IMR-90 (cell line): Measurements from ENCODE around the gene ACVRL1. TPM values are rescaled to one million over a fixed set of nuclear protein-coding genes. Genes with fewer than 3 reads are reported as not detected.
A peak's percentile ranks its signal among the peaks of the same experiment; 100 is the strongest.

Source experiments
- ATAC-seq: fragments of 200-7000 bp; cut with Tn5 transposase; 2 replicates; pipeline ENCODE4 v1.9.1; 2020; ENCODE audit warnings: low read depth, mild to moderate bottlenecking, moderate library complexity
- BruUV-seq: library from RNA; stranded (reverse); fragments of 400-500 nt; replicated peaks from 2 replicates; lab custom pipeline; 2021; lab: Mats Ljungman, UMichigan
- CTCF ChIA-PET: fragments of 300-600 bp; formaldehyde crosslinking; extraction: SDS; loops from one replicate; lab custom pipeline; 2021; ENCODE audit warnings: antibody characterized with exemption; lab: Yijun Ruan, JAX
- POLR2A ChIA-PET: fragments of 300-600 bp; sonication (Branson Sonifier 250); formaldehyde crosslinking; loops from one replicate; lab custom pipeline; 2022; ENCODE audit warnings: antibody characterized with exemption; ENCODE audit not compliant: unreplicated experiment; lab: Charles Lee
- DNase-seq: peaks from one replicate; pipeline ENCODE4 v3.0.0; 2013
- H2AFZ ChIP-seq: replicated peaks from 2 replicates; pipeline ENCODE3; 2013; ENCODE audit warnings: low read length, mild to moderate bottlenecking; ENCODE audit not compliant: poor library complexity
- H2AK5ac ChIP-seq: 2 replicates; pipeline ENCODE4 v1.6.1; 2013; ENCODE audit warnings: low read depth, low read length, inconsistent platforms
- H2AK9ac ChIP-seq: replicated peaks from 2 replicates; pipeline ENCODE3; 2013; ENCODE audit warnings: mild to moderate bottlenecking, low read depth, low read length, moderate library complexity; ENCODE audit not compliant: poor library complexity
- H2BK120ac ChIP-seq: 2 replicates; pipeline ENCODE4 v1.6.1; 2013; ENCODE audit warnings: low read depth, low read length, inconsistent platforms
- H2BK15ac ChIP-seq: 3 replicates; pipeline ENCODE4 v1.6.1; 2013; ENCODE audit warnings: low read depth, low read length, inconsistent platforms
- H2BK20ac ChIP-seq: 2 replicates; pipeline ENCODE4 v1.6.1; 2013; ENCODE audit warnings: low read depth, mild to moderate bottlenecking, inconsistent platforms, low read length, moderate library complexity
- H2BK5ac ChIP-seq: 2 replicates; pipeline ENCODE4 v1.6.1; 2013; ENCODE audit warnings: mild to moderate bottlenecking, low read depth, low read length, inconsistent platforms; ENCODE audit not compliant: poor library complexity, severe bottlenecking
- H3K14ac ChIP-seq: replicated peaks from 2 replicates; pipeline ENCODE4 v1.6.1; 2013; ENCODE audit warnings: low read depth, low read length, inconsistent platforms
- H3K18ac ChIP-seq: 2 replicates; pipeline ENCODE4 v1.6.1; 2013; ENCODE audit warnings: low read depth, low read length, control low read depth
- H3K23ac ChIP-seq: 2 replicates; pipeline ENCODE4 v1.6.1; 2013; ENCODE audit warnings: low read depth, low read length, inconsistent platforms
- H3K27ac ChIP-seq: 2 replicates; pipeline ENCODE4 v1.5.1; 2013; ENCODE audit warnings: mild to moderate bottlenecking, control low read depth, low read length; ENCODE audit not compliant: insufficient read depth
- H3K27me3 ChIP-seq: 2 replicates; pipeline ENCODE4 v1.6.1; 2013; ENCODE audit warnings: low read length; ENCODE audit not compliant: control insufficient read depth, insufficient read depth
- H3K36me3 ChIP-seq: 2 replicates; pipeline ENCODE4 v1.6.1; 2013; ENCODE audit warnings: low read length, mixed read lengths; ENCODE audit not compliant: control insufficient read depth, insufficient read depth
- H3K4ac ChIP-seq: 2 replicates; pipeline ENCODE4 v1.6.1; 2013; ENCODE audit warnings: low read depth, low read length, inconsistent platforms
- H3K4me1 ChIP-seq: 2 replicates; pipeline ENCODE4 v1.6.1; 2013; ENCODE audit warnings: low read length, mixed read lengths; ENCODE audit not compliant: control insufficient read depth, insufficient read depth
- H3K4me2 ChIP-seq: 2 replicates; pipeline ENCODE4 v1.6.1; 2013; ENCODE audit warnings: low read depth, mild to moderate bottlenecking, control low read depth, low read length, moderate library complexity
- H3K4me3 ChIP-seq: 2 replicates; pipeline ENCODE4 v1.5.1; 2013; ENCODE audit warnings: low read depth, mild to moderate bottlenecking, control low read depth, low read length, moderate library complexity; ENCODE audit not compliant: insufficient read depth
- H3K56ac ChIP-seq: 2 replicates; pipeline ENCODE4 v1.6.1; 2013; ENCODE audit warnings: low read length, inconsistent platforms; ENCODE audit not compliant: insufficient read depth; ENCODE audit errors: extremely low read depth
- H3K79me1 ChIP-seq, 2 experiments: 2 replicates each; pipeline ENCODE4 v1.6.1; 2013; ENCODE audit warnings: low read length in 2 of 2, inconsistent platforms in 1 of 2, low read depth in 1 of 2
- H3K9ac ChIP-seq: 2 replicates; pipeline ENCODE4 v1.6.1; 2013; ENCODE audit warnings: low read depth, low read length, control low read depth
- H3K9me1 ChIP-seq: 2 replicates; pipeline ENCODE4 v1.6.1; 2013; ENCODE audit warnings: low read length, inconsistent platforms; ENCODE audit not compliant: insufficient read depth
- H3K9me3 ChIP-seq: 2 replicates; pipeline ENCODE4 v1.6.1; 2013; ENCODE audit warnings: low read length; ENCODE audit not compliant: control insufficient read depth, insufficient read depth
- H4K20me1 ChIP-seq: 2 replicates; pipeline ENCODE4 v1.6.1; 2013; ENCODE audit warnings: low read length, inconsistent platforms; ENCODE audit not compliant: insufficient read depth
- H4K5ac ChIP-seq: 2 replicates; pipeline ENCODE4 v1.6.1; 2013; ENCODE audit warnings: mild to moderate bottlenecking, low read depth, low read length, control low read depth
- H4K8ac ChIP-seq, 2 experiments: 2 replicates each; pipeline ENCODE4 v1.6.1; 2013; ENCODE audit warnings: low read depth in 2 of 2, low read length in 2 of 2, control low read depth in 1 of 2, inconsistent platforms in 1 of 2
- H4K91ac ChIP-seq: 2 replicates; pipeline ENCODE4 v1.6.1; 2013; ENCODE audit warnings: low read depth, low read length, inconsistent platforms; ENCODE audit not compliant: insufficient read depth
- CTCF ChIP-seq: conservative IDR thresholded peaks from 2 replicates; pipeline ENCODE4 v1.5.1; 2012; ENCODE audit warnings: mild to moderate bottlenecking, low read depth, low read length, improper control_type of control experiment
- MAFK ChIP-seq: IDR thresholded peaks from 2 replicates; pipeline ENCODE4 v1.6.1; 2012; ENCODE audit warnings: low read depth, low read length, improper control_type of control experiment
- RAD21 ChIP-seq: IDR thresholded peaks from 2 replicates; pipeline ENCODE4 v1.6.1; 2012; ENCODE audit warnings: low read length, improper control_type of control experiment
- RFX5 ChIP-seq: IDR thresholded peaks from 2 replicates; pipeline ENCODE4 v1.8.0; 2012; ENCODE audit warnings: low read depth, mild to moderate bottlenecking, low read length, moderate library complexity
- SMC3 ChIP-seq: fragments of 150-350 bp; IDR thresholded peaks from 2 replicates; pipeline ENCODE4 v1.6.1; 2016; ENCODE audit warnings: low read depth, mild to moderate bottlenecking, antibody characterized with exemption, low read length, moderate library complexity
- dilution Hi-C: fragments of 300-500 bp; cut with HindIII; formaldehyde crosslinking; loops from one replicate; pipeline ENCODE4 v1.14.3; 2018; ENCODE audit warnings: low sequenced_read_pairs; ENCODE audit not compliant: unreplicated experiment
- in situ Hi-C: fragments of 300-500 bp; cut with MboI; formaldehyde crosslinking; loops from 3 replicates; pipeline ENCODE4 v1.14.3; 2019; ENCODE audit warnings: low sequenced_read_pairs, inconsistent platforms, mixed read lengths
- intact Hi-C: fragments of 100-400 bp; cut with micrococcal nuclease; formaldehyde crosslinking; loops from 2 replicates; pipeline ENCODE4 v1.10.0; 2022
- polyA plus RNA-seq, 3 experiments: library from polyadenylated mRNA; depleted of rRNA; stranded (reverse); fragments of >200 nt; gene quantifications; 2 replicates each; pipeline ENCODE4 v1.2.3, GENCODE V29; 2012; ENCODE audit warnings: low replicate concordance in 1 of 3
- total RNA-seq: library from RNA; depleted of rRNA; stranded (reverse); fragments of >200 nt; gene quantifications from 2 replicates; pipeline ENCODE4 v1.2.3, GENCODE V29; 2012

The ACVRL1 gene
- total and polyA plus RNA-seq, 2 of the 4 experiments (the other 2 are of a cell fraction) = 6.4 to 7.5 TPM

GRCh38 chr12:51891843-51892242 is 15.5 kb upstream of the ACVRL1 start:
- TF ChIP-seq CTCF (peak; percentile 54), SMC3 (peak; percentile 44), RFX5 (no peak), MAFK (no peak), RAD21 (peak; percentile 49)
- POLR2A ChIA-PET = no interaction called here
- Histone ChIP-seq H3K4ac (no peak overlapping the region), H3K14ac (no peak overlapping the region), H2AFZ (no peak overlapping the region), H4K20me1 (no peaks in the 10 kb centered on the region), H3K4me1 (peaks cover 6% of the 10 kb centered on the region; the same call in 1 of the 2 replicates), H3K18ac (no peak overlapping the region), H3K56ac (no peak overlapping the region), H2BK5ac (no peak overlapping the region), H3K36me3 (no peaks in the 10 kb centered on the region), H3K27me3 (no peaks in the 10 kb centered on the region), H3K79me1 (no peaks in the 10 kb centered on the region), H4K5ac (no peak overlapping the region), H3K4me2 (no peak overlapping the region), H3K27ac (no peak overlapping the region), H3K9me1 (peaks cover 18% of the 10 kb centered on the region), H2BK20ac (no peak overlapping the region), H4K8ac (no peak overlapping the region), H2BK120ac (no peak overlapping the region), H3K4me3 (no peak overlapping the region), H2AK9ac (no peak overlapping the region), H3K9ac (no peak overlapping the region), H3K23ac (no peak overlapping the region), H4K91ac (no peak overlapping the region), H2AK5ac (no peak overlapping the region; the same call in 1 of the 2 replicates), H2BK15ac (no peak overlapping the region), H3K9me3 (no peaks in the 10 kb centered on the region)
- no TSS peak for BruUV-seq
- no peak for ATAC-seq
- CTCF ChIA-PET = interaction anchor here (0.6 kb wide), 1 partner anchor 105 kb away, joined by 3 read pairs; no protein-coding TSS in a partner anchor
- DNase-seq = peak; percentile 31
- dilution Hi-C loops = no loop called here
- in situ Hi-C loops = loop anchor here (5.0 kb wide), 1 partner anchor 85 kb away; no protein-coding TSS in a partner anchor
- intact Hi-C loops = loop anchor here (5.0 kb wide), 1 partner anchor 130 kb away; no protein-coding TSS in a partner anchor
